Activated CD4-positive, alpha-beta T cell treated with anti-CD3 and anti-CD28 coated beads for 1 hour (primary cell): ENCODE measurements around the gene MESP1.
A peak's percentile ranks its signal among the peaks of the same experiment; 100 is the strongest.

Source experiments
- DNase-seq: peaks from one replicate; pipeline ENCODE4 v3.0.0-alpha.2; 2020

Gene MESP1

GRCh38 chr15:89780601-89781000, 29.6 kb upstream of the MESP1 start:
- DNase-seq, result no peak

- no peak for DNase-seq
These were observed 27.8 kb upstream of the MESP1 start for GRCh38 chr15:89778861-89779260.

GRCh38 chr15:89777782-89778380, 26.8 kb upstream of the MESP1 start:
- DNase-seq, result no peak

- DNase-seq, result no peak
These were observed 26.2 kb upstream of the MESP1 start for GRCh38 chr15:89777073-89777751.

- peak; percentile 29 for DNase-seq
These were observed 25.4 kb upstream of the MESP1 start, which contains the start of gene MESP2 for GRCh38 chr15:89776274-89777072. Gene MESP2 (plus strand): TSS chr15:89776332. CDS start chr15:89776358, 26 bp downstream.

- DNase-seq, result no peak
These were observed 24.8 kb upstream of the MESP1 start for GRCh38 chr15:89775815-89776214.

GRCh38 chr15:89774492-89774891, 23.4 kb upstream of the MESP1 start:
- no peak for DNase-seq

GRCh38 chr15:89772932-89773583, 22.0 kb upstream of the MESP1 start:
- DNase-seq, result no peak

- DNase-seq, result no peak
These were observed 19.0 kb upstream of the MESP1 start for GRCh38 chr15:89770041-89770440.

- DNase-seq, result no peak
These were observed 18.3 kb upstream of the MESP1 start for GRCh38 chr15:89769366-89769765.

GRCh38 chr15:89768071-89768500, 17.0 kb upstream of the MESP1 start:
- no peak for DNase-seq

- no peak for DNase-seq
These were observed 16.4 kb upstream of the MESP1 start for GRCh38 chr15:89767411-89767915.

GRCh38 chr15:89766357-89767311, 15.6 kb upstream of the MESP1 start:
- no peak for DNase-seq

GRCh38 chr15:89765694-89766093, 14.6 kb upstream of the MESP1 start:
- DNase-seq, result no peak

GRCh38 chr15:89761929-89762328, 10.9 kb upstream of the MESP1 start:
- DNase-seq, result no peak

GRCh38 chr15:89761009-89761831, 10.2 kb upstream of the MESP1 start:
- DNase-seq, result no peak

GRCh38 chr15:89760303-89761008, 9.4 kb upstream of the MESP1 start:
- DNase-seq, result peak; percentile 40

- DNase-seq, result no peak
These were observed 8.8 kb upstream of the MESP1 start for GRCh38 chr15:89759835-89760234.

GRCh38 chr15:89758981-89759380, 7.9 kb upstream of the MESP1 start:
- no peak for DNase-seq

GRCh38 chr15:89758283-89758682, 7.2 kb upstream of the MESP1 start:
- DNase-seq, result no peak
